Measurements from ENCODE around the gene CPNE5. TPM values are rescaled to one million over a fixed set of nuclear protein-coding genes. Genes with fewer than 3 reads are reported as not detected.

The CPNE5 gene
- total RNA-seq, 6 experiments from 2014 or later = 0.12 to 0.84 (median 0.23) TPM

DNA sequence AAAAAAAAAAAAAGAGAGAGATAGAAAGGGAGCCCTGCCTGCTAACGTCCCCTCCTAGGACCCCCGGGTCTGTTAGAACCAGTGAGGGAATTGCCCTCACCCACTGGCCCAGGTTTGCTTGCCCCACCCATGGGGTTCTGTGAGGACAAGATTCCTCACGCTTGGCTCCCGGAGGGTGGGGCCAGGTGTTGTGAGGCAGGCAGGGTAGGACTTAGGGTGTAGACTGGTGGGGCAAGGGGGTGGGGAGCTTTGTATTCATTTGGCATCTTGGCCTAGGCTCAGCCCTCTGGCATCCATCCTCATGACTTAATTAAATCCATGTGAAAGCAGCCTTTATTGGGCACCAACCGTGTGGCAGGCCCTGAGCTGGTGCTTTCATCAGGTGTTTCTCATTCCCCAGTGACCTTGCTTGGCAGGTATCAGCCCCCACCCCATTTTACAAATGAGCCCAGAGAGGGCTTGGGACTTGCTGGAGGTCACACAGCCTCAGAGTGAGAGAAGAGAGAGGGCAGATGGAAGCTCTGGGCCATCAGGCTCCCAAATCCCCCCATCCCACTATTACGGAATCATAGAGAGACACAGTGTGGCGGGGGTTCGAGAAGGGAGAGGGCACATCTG is 122.7 kb downstream of the CPNE5 start:
- Histone ChIP-seq H3K27ac (no peak overlapping the region), H3K4me1 (no peaks in the 10 kb centered on the region), H3K4me3 (no peak overlapping the region), H3K9me3 (no peaks in the 10 kb centered on the region), H3K27me3 (no peaks in the 10 kb centered on the region), H3K36me3 (no peaks in the 10 kb centered on the region)
- TF ChIP-seq POLR2A (IDR thresholded peaks at IDR 0.05) = no peak
- TF ChIP-seq, protein P1, sequence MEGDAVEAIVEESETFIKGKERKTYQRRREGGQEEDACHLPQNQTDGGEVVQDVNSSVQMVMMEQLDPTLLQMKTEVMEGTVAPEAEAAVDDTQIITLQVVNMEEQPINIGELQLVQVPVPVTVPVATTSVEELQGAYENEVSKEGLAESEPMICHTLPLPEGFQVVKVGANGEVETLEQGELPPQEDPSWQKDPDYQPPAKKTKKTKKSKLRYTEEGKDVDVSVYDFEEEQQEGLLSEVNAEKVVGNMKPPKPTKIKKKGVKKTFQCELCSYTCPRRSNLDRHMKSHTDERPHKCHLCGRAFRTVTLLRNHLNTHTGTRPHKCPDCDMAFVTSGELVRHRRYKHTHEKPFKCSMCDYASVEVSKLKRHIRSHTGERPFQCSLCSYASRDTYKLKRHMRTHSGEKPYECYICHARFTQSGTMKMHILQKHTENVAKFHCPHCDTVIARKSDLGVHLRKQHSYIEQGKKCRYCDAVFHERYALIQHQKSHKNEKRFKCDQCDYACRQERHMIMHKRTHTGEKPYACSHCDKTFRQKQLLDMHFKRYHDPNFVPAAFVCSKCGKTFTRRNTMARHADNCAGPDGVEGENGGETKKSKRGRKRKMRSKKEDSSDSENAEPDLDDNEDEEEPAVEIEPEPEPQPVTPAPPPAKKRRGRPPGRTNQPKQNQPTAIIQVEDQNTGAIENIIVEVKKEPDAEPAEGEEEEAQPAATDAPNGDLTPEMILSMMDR (IDR thresholded peaks at IDR 0.05) = no peak
- DNase-seq (peak in 1 of 3 donors; percentile 36), ATAC-seq (no peak)
- whole genome bisulfite sequencing (ENCODE audit: insufficient coverage, low coverage, low lambda C conversion rate, missing lambda C conversion rate) = 69% methylated on average over 8 of the region's 8 CpGs
- intact Hi-C loops (cut with DNase I) = no loop called here

- no peaks in the 10 kb centered on the region for H3K4me1 ChIP-seq
- no peak for DNase-seq
- no peak overlapping the region for H3K27ac ChIP-seq
- no peak overlapping the region for H3K4me3 ChIP-seq
- no peak for TF ChIP-seq POLR2A (IDR thresholded peaks at IDR 0.05)
- TF ChIP-seq, protein P1 (IDR thresholded peaks at IDR 0.05) = no peak
- no peaks in the 10 kb centered on the region for H3K36me3 ChIP-seq
- no peak for ATAC-seq
- intact Hi-C loops (cut with DNase I) = no loop called here
- whole genome bisulfite sequencing (ENCODE audit: insufficient coverage, low coverage, low lambda C conversion rate, missing lambda C conversion rate) = 95% methylated on average over 3 of the region's 7 CpGs
- no peaks in the 10 kb centered on the region for H3K9me3 ChIP-seq
- H3K27me3 ChIP-seq = no peaks in the 10 kb centered on the region
Measured at GRCh38 chr6:36715469-36715868, 123.8 kb downstream of the CPNE5 start.

DNA sequence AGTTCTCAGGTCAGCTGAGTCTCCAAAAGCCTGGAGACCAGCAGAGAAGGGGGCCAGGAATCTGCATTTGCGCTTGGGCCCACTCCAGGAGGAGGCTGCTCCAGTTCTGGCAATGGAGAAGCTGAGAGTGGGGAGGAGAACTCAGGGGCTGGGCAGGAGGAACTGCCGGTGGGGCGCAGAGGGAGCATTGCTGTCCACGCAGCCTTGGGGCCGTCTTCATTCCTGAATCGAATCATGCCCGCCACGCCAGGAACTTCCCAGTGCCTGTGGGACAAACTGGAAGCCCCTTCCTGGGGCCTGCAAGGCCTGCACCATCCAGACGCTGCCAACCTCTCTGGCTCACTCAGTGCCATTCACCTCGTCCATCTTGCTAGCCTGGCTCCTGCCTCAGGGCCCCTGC is 124.7 kb downstream of the CPNE5 start:
- H3K27me3 ChIP-seq = no peaks in the 10 kb centered on the region

DNA sequence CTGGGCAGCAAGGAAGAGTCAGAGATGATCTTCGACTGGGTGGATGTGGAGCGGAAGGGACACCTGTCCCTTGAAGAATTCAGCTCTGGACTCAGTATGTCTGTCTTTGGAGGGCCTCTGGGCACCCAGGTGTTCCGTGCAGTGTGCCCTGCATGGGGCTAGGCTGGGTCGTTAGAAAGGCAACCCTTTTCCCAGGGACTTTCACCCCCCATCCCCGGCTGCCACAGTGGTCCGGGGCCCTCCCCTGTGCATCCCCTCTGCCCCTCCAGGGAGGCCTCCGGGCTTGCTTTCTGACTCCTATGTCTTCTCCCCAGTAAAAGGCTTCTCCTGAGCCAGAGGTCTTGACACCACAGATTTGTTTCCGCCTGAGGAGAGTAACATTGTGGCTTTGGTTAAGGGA is 125.4 kb downstream of the CPNE5 start:
- H3K27ac ChIP-seq = no peak overlapping the region
- no peak for TF ChIP-seq POLR2A (IDR thresholded peaks at IDR 0.05)
- TF ChIP-seq, protein P1 (IDR thresholded peaks at IDR 0.05) = no peak
- H3K27me3 ChIP-seq = no peaks in the 10 kb centered on the region
- H3K36me3 ChIP-seq = no peaks in the 10 kb centered on the region
- WGBS (ENCODE audit: insufficient coverage, low coverage, low lambda C conversion rate, missing lambda C conversion rate) = 75% methylated on average over 2 of the region's 8 CpGs
- intact Hi-C loops (cut with DNase I) = no loop called here
- no peaks in the 10 kb centered on the region for H3K9me3 ChIP-seq
- no peak for DNase-seq
- no peak overlapping the region for H3K4me3 ChIP-seq
- peak in 1 of 4 donors; percentile 9 for ATAC-seq
- no peaks in the 10 kb centered on the region for H3K4me1 ChIP-seq

More for the DNA sequence above, 124.7 kb downstream of the CPNE5 start:
- ATAC-seq = peak in 1 of 4 donors; percentile 9
- no peaks in the 10 kb centered on the region for H3K4me1 ChIP-seq
- DNase-seq = peak in 1 of 3 donors; percentile 37
- H3K4me3 ChIP-seq = no peak overlapping the region
- WGBS (ENCODE audit: insufficient coverage, low coverage, low lambda C conversion rate, missing lambda C conversion rate) = 33% methylated on average over 1 of the region's 10 CpGs
- no peaks in the 10 kb centered on the region for H3K36me3 ChIP-seq
- intact Hi-C loops (cut with DNase I) = no loop called here
- H3K27ac ChIP-seq = no peak overlapping the region
- no peaks in the 10 kb centered on the region for H3K9me3 ChIP-seq
- no peak for TF ChIP-seq POLR2A (IDR thresholded peaks at IDR 0.05)
- TF ChIP-seq, protein P1 (IDR thresholded peaks at IDR 0.05) = no peak
